PC-3 (cell line): Measurements from ENCODE around the gene SPX. TPM values are rescaled to one million over a fixed set of nuclear protein-coding genes. Genes with fewer than 3 reads are reported as not detected.

ENCODE experiments used
- ATAC-seq: fragments of 200-7000 bp; cut with Tn5 transposase; 2 replicates; pipeline ENCODE4 v1.9.1; 2020; ENCODE audit warnings: mild to moderate bottlenecking, moderate library complexity
- BruUV-seq: library from RNA; stranded (reverse); fragments of 400-500 nt; replicated peaks from 2 replicates; lab custom pipeline; 2021; lab: Mats Ljungman, UMichigan
- CTCF ChIA-PET: fragments of 300-600 bp; sonication (Branson Sonifier 250); formaldehyde crosslinking; loops from one replicate; lab custom pipeline; 2022; ENCODE audit warnings: antibody characterized with exemption; lab: Charles Lee
- POLR2A ChIA-PET: fragments of 300-600 bp; sonication (Branson Sonifier 250); formaldehyde crosslinking; loops from one replicate; lab custom pipeline; 2022; ENCODE audit warnings: antibody characterized with exemption; ENCODE audit not compliant: unreplicated experiment; lab: Charles Lee
- DNase-seq: peaks from one replicate; pipeline ENCODE4 v3.0.0-alpha.2; 2015
- H2AFZ ChIP-seq: fragments of 300-600 bp; sonication (generic); 2 replicates; pipeline ENCODE4 v1.6.0; 2016; ENCODE audit warnings: antibody characterized with exemption, low read length
- H3F3A ChIP-seq: fragments of 300-600 bp; sonication (generic); one replicate; pipeline ENCODE4 v1.6.0; 2017; ENCODE audit warnings: antibody characterized with exemption, low read length, control low read depth, mild to moderate bottlenecking; ENCODE audit not compliant: unreplicated experiment
- H3K27ac ChIP-seq: fragments of 300-600 bp; sonication (generic); 2 replicates; pipeline ENCODE4 v1.5.1; 2016; ENCODE audit warnings: mild to moderate bottlenecking, low read length
- H3K27me3 ChIP-seq: fragments of 300-600 bp; sonication (generic); 2 replicates; pipeline ENCODE4 v1.6.1; 2016; ENCODE audit warnings: low read length, mixed read lengths
- H3K36me3 ChIP-seq: fragments of 300-600 bp; sonication (generic); 2 replicates; pipeline ENCODE4 v1.6.1; 2016; ENCODE audit warnings: low read depth, mixed run types, low read length, mixed read lengths
- H3K4me1 ChIP-seq: fragments of 300-600 bp; sonication (generic); 2 replicates; pipeline ENCODE4 v1.5.1; 2016; ENCODE audit warnings: low read length; ENCODE audit not compliant: insufficient read depth
- H3K4me2 ChIP-seq: fragments of 300-600 bp; sonication (generic); 2 replicates; pipeline ENCODE4 v1.6.0; 2016; ENCODE audit warnings: low read length
- H3K4me3 ChIP-seq: fragments of 300-600 bp; sonication (generic); 2 replicates; pipeline ENCODE4 v1.5.1; 2016; ENCODE audit warnings: mild to moderate bottlenecking, low read length, mixed read lengths
- H3K79me2 ChIP-seq: fragments of 300-600 bp; sonication (generic); 2 replicates; pipeline ENCODE4 v1.6.1; 2017; ENCODE audit warnings: low read length, mixed read lengths
- H3K9ac ChIP-seq: fragments of 300-600 bp; sonication (generic); 2 replicates; pipeline ENCODE4 v1.6.0; 2016; ENCODE audit warnings: mild to moderate bottlenecking, low read length
- H3K9me2 ChIP-seq: fragments of 300-600 bp; sonication (generic); replicated peaks from 2 replicates; pipeline ENCODE4 v1.6.1; 2016; ENCODE audit warnings: mixed run types, low read length, mixed read lengths
- H3K9me3 ChIP-seq: fragments of 300-600 bp; sonication (generic); 2 replicates; pipeline ENCODE4 v1.6.1; 2016; ENCODE audit warnings: low read length, mixed read lengths
- H4K20me1 ChIP-seq: fragments of 300-600 bp; sonication (generic); 2 replicates; pipeline ENCODE4 v1.6.1; 2016; ENCODE audit warnings: low read length, mixed read lengths
- EZH2 ChIP-seq: fragments of 300-600 bp; sonication (generic); IDR thresholded peaks from one replicate; pipeline ENCODE4 v1.6.1; 2017; ENCODE audit warnings: antibody characterized with exemption, mild to moderate bottlenecking, low read length; ENCODE audit not compliant: unreplicated experiment
- EZH2phosphoT487 ChIP-seq: fragments of 300-600 bp; sonication (generic); IDR thresholded peaks from 2 replicates; pipeline ENCODE4 v1.6.1; 2018; ENCODE audit warnings: mild to moderate bottlenecking, antibody characterized with exemption, low read length, borderline replicate concordance
- intact Hi-C: fragments of 100-400 bp; cut with micrococcal nuclease; formaldehyde crosslinking; loops from 2 replicates; pipeline ENCODE4 v1.9.0; 2023
- total RNA-seq: library from RNA; depleted of rRNA; stranded (reverse); fragments of >200 nt; gene quantifications from 2 replicates; pipeline ENCODE4 v1.2.3, GENCODE V29; 2014
- TF ChIP-seq, protein P1 (sequence below): fragments of 300-600 bp; sonication (generic); conservative IDR thresholded peaks from 2 replicates; pipeline ENCODE4 v1.5.1; 2017; ENCODE audit warnings: antibody characterized with exemption, low read depth, mild to moderate bottlenecking, low read length

SPX gene
- total RNA-seq, 1 experiment from 2014 or later = 0.87 TPM

GRCh38 chr12:21509768-21510167 lies 16.3 kb upstream of the SPX start:
- no TSS peak for BruUV-seq
- peaks cover 9% of the 10 kb centered on the region; the same call in 1 of the 2 replicates for H4K20me1 ChIP-seq

GRCh38 chr12:21516281-21516680 lies 9.8 kb upstream of the SPX start:
- Histone ChIP-seq H2AFZ (no peak overlapping the region), H3K9me3 (no peaks in the 10 kb centered on the region), H3K4me2 (no peak overlapping the region), H3K9me2 (no peaks in the 10 kb centered on the region), H3K27me3 (no peaks in the 10 kb centered on the region), H3K27ac (no peak overlapping the region), H3K9ac (no peak overlapping the region), H3K4me1 (no peaks in the 10 kb centered on the region), H3K36me3 (peaks cover 9% of the 10 kb centered on the region), H3K4me3 (no peak overlapping the region), H4K20me1 (no peaks in the 10 kb centered on the region), H3F3A (no peaks in the 10 kb centered on the region), H3K79me2 (no peaks in the 10 kb centered on the region)
- BruUV-seq = no TSS peak
- ChIA-PET POLR2A (no interaction called here), CTCF (no interaction called here)
- ATAC-seq (no peak), DNase-seq (no peak)
- TF ChIP-seq EZH2 (no peak), EZH2phosphoT487 (no peak)
- TF ChIP-seq, protein P1, sequence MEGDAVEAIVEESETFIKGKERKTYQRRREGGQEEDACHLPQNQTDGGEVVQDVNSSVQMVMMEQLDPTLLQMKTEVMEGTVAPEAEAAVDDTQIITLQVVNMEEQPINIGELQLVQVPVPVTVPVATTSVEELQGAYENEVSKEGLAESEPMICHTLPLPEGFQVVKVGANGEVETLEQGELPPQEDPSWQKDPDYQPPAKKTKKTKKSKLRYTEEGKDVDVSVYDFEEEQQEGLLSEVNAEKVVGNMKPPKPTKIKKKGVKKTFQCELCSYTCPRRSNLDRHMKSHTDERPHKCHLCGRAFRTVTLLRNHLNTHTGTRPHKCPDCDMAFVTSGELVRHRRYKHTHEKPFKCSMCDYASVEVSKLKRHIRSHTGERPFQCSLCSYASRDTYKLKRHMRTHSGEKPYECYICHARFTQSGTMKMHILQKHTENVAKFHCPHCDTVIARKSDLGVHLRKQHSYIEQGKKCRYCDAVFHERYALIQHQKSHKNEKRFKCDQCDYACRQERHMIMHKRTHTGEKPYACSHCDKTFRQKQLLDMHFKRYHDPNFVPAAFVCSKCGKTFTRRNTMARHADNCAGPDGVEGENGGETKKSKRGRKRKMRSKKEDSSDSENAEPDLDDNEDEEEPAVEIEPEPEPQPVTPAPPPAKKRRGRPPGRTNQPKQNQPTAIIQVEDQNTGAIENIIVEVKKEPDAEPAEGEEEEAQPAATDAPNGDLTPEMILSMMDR = no peak
- intact Hi-C loops = no loop called here

More at GRCh38 chr12:21509768-21510167, 16.3 kb upstream of the SPX start:
- POLR2A ChIA-PET = no interaction called here
- H3F3A ChIP-seq = no peaks in the 10 kb centered on the region
- H3K4me2 ChIP-seq = no peak overlapping the region
- no peak overlapping the region for H3K9ac ChIP-seq
- no peak for DNase-seq
- H3K9me3 ChIP-seq = no peaks in the 10 kb centered on the region
- no peaks in the 10 kb centered on the region for H3K4me1 ChIP-seq
- peaks cover 7% of the 10 kb centered on the region for H3K36me3 ChIP-seq
- no peak for TF ChIP-seq EZH2phosphoT487
- TF ChIP-seq, protein P1 = no peak
- TF ChIP-seq EZH2 = no peak
- no peak overlapping the region for H2AFZ ChIP-seq
- H3K27me3 ChIP-seq = no peaks in the 10 kb centered on the region
- no peak overlapping the region for H3K27ac ChIP-seq
- CTCF ChIA-PET = no interaction called here
- no peak for ATAC-seq
- H3K9me2 ChIP-seq = no peaks in the 10 kb centered on the region
- intact Hi-C loops = no loop called here
- no peak overlapping the region for H3K4me3 ChIP-seq
- H3K79me2 ChIP-seq = peaks cover 30% of the 10 kb centered on the region

- no peak overlapping the region for H3K4me2 ChIP-seq
- no peaks in the 10 kb centered on the region for H3K9me2 ChIP-seq
- no peak overlapping the region for H3K9ac ChIP-seq
- ATAC-seq (no peak), DNase-seq (no peak)
- POLR2A ChIA-PET = no interaction called here
- H2AFZ ChIP-seq = no peak overlapping the region
- H3K36me3 ChIP-seq = peaks cover 9% of the 10 kb centered on the region
- no peak for TF ChIP-seq EZH2
- TF ChIP-seq, protein P1 = no peak
- no peak overlapping the region for H3K27ac ChIP-seq
- no peaks in the 10 kb centered on the region for H3K79me2 ChIP-seq
- no peak overlapping the region for H3K4me3 ChIP-seq
- CTCF ChIA-PET = no interaction called here
- no peaks in the 10 kb centered on the region for H3K9me3 ChIP-seq
- BruUV-seq = no TSS peak
- H3K27me3 ChIP-seq = no peaks in the 10 kb centered on the region
- no peaks in the 10 kb centered on the region for H3F3A ChIP-seq
- no peaks in the 10 kb centered on the region for H3K4me1 ChIP-seq
- intact Hi-C loops = no loop called here
- no peaks in the 10 kb centered on the region for H4K20me1 ChIP-seq
Measured at GRCh38 chr12:21518451-21518850, 7.6 kb upstream of the SPX start.
